GM10266 (cell line): ENCODE data around the gene SQOR.

Source experiments
- DNase-seq: peaks from one replicate; pipeline ENCODE4 v3.0.0; 2012; ENCODE audit errors: extremely low spot score
- TF ChIP-seq, protein P1 (sequence below): IDR thresholded peaks from 2 replicates; pipeline ENCODE4 v1.5.1; 2012; ENCODE audit warnings: mild to moderate bottlenecking, low read depth; ENCODE audit not compliant: control insufficient read depth, insufficient read depth; ENCODE audit errors: missing control alignments

SQOR gene

DNA sequence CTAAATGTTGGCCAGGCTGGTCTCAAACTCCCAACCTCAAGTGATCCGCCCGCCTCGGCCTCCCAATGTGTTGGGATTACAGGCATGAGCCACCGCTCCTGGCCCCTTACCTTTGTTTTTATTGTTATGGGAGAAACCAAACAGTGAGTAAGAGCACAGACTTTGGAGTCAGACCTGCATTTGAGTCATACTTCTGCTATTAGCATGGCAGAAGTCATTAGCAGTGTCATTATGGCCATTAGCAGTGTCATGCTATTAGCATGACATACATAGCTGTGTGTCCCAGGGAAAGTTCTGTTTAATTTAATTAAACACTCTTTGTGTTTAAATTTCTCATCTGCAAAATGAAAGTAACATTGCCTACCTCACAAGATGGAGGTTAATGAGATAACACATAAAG is 54.8 kb downstream of the SQOR start:
- no peak for DNase-seq
- TF ChIP-seq, protein P1, sequence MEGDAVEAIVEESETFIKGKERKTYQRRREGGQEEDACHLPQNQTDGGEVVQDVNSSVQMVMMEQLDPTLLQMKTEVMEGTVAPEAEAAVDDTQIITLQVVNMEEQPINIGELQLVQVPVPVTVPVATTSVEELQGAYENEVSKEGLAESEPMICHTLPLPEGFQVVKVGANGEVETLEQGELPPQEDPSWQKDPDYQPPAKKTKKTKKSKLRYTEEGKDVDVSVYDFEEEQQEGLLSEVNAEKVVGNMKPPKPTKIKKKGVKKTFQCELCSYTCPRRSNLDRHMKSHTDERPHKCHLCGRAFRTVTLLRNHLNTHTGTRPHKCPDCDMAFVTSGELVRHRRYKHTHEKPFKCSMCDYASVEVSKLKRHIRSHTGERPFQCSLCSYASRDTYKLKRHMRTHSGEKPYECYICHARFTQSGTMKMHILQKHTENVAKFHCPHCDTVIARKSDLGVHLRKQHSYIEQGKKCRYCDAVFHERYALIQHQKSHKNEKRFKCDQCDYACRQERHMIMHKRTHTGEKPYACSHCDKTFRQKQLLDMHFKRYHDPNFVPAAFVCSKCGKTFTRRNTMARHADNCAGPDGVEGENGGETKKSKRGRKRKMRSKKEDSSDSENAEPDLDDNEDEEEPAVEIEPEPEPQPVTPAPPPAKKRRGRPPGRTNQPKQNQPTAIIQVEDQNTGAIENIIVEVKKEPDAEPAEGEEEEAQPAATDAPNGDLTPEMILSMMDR: no peak

DNA sequence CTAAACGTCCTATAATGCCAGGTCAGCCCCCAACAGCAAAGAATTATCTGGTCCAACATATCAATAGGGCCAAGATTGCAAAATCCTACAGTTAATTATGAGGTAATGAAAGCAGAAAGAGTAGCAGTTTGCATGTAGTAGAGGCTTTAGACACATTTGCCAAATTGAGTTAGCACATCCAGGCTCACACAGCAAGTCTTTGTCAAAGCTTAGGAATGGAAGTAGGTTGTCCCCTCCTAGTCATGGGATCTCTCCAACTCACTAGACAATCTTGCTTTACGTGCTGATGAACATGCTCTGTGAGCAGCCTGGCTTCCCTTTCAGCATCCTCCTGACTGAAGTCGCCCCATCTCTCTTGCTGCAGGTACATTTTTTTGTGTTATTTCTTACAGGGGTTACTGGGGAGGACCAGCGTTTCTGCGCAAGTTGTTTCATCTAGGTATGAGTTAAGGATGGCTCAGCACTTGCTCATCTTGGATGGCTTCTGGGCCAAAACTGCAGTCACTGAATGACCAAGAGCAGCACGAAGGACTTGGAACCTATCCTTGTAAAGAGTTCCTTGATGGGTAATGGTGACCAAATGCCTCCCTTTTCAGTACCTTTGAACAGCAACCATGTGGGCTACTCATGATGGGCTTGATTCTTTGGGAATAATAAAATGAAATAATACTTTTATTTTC is 55.9 kb downstream of the SQOR start:
- TF ChIP-seq, protein P1: no peak

DNA sequence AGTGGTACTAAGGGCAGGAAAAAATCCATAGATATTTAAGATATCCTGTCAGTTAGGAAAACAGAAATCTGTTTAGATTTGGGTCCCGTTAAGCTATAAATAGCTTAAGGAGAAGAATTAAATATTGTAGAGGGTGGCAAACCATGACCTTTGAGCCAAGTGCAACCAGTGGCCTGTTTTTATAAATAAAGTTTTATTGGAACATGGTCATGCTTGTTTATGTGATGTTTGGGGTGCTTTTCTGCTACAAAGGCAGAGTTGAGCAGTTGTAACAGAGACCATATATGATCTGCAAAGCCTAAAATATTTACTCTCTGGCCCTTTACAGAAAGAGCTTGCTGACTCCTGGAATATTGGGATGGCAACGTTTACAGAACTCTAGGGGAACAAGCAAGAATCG is 66.3 kb downstream of the SQOR start:
- no peak for DNase-seq
- TF ChIP-seq, protein P1: no peak

More for the DNA sequence above, 55.9 kb downstream of the SQOR start:
- DNase-seq: no peak

DNA sequence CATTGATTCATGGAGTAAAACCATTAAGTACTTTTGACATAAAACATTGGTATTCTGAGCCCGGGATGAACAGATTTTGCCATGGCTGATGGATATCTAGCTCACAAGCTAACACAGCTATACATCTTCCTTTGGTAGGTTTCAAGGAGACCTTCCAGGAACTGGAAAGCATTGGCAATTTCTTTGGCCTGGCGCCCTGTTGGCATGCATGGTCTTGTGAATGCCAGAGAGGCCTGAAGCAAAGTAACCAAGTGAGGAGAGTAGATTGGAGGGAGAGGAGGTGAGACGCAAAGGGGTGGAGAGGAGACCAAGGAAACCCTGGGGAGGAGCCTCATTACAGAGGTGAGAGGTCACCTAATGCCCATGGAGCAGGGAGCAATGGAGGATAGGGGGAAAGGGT is 67.2 kb downstream of the SQOR start:
- TF ChIP-seq, protein P1: no peak
- DNase-seq: no peak

DNA sequence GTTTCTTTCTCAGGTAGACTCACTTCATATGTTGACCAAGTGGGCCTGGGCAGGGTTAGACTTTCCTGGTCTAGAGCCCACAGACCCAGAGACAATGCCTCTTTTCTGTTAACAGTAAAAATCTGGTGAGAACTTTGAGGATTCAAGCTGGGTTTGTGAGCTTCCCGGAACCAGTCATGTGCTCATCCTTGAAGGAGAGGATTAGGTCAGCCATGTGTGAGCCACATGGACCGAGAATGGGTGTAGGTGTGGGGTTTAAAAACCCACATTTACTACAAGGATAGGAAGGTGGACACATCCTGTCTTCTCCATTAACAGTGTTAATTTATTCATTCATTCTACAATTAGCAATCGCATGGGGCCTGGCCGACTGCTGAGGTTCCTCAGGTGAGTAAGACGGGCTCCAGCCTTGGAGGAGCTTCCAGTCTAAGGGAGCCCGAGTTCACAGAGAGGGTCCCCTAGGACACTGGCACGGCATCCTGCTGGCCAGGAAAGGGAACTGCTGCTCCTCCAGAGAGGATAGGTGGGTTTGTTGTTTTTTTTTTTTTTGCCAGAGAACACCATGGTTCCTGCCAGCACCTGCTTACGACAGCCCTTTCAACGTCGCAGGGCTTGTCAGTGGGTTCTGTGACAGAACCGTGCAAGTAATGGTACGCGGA is 69.0 kb downstream of the SQOR start:
- TF ChIP-seq, protein P1: no peak
- no peak for DNase-seq

DNA sequence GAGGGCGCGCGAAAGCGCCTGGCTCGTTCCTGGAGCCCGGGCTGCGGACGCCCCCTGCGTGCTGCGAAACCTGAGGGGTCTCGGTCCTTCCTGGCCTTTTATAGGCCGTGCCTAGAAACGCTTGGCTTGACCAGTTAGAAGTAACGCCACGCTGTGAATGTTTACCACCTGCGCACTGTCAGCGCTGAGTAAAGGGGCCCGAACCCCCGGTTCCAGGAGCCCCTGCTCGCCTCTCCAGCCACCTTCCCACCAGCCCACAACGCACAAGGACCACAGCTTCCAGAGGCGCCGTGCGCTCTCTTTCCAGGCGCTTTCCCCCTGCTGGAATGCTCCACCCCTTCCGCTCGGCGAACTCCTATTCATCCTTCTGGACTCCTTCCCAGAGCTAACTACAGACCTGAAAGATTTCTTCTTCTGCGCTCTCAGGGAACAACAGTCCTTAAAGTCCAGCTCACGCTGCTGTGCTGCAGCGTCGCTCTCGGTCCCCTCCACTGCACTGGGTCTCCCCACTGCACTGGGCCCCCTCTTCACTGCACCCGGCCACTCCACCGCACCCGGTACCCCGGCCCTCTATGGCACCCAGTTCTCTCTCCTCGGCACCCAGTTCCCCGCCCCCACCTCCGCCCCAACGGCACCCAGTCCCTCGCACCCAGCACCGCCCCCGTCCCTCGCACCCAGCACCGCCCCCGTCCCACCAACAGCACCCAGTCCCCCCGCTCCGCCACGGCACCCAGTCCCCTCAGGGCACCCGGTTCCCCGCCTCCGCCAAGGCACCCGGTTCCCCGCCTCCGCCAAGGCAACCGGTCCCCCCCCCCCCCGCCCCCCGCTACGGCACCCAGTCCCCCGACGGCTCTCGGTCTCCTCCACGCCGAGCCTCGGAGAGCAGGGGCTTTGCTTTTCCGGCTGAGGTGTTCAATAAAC is 69.8 kb downstream of the SQOR start:
- TF ChIP-seq, protein P1: no peak
- DNase-seq: no peak
